Heart left ventricle (tissue), 16 donors: ENCODE measurements around the gene MORC2. TPM values are rescaled to one million over a fixed set of nuclear protein-coding genes. Genes with fewer than 3 reads are reported as not detected.

Source experiments
- ATAC-seq, 4 donors: fragments of 200-7000 bp; cut with Tn5 transposase; one replicate each; pipeline ENCODE4 v1.9.1; 2020 to 2022; ENCODE audit warnings: moderate library complexity in 4 of 4, mild to moderate bottlenecking in 3 of 4, moderate number of reproducible peaks in 1 of 4
- DNase-seq, 5 donors: peaks; one replicate each; pipeline ENCODE4 v3.0.0-alpha.2; 2020
- H3K27ac ChIP-seq, 12 donors: fragments of 200-600 bp; sonication (generic) in 4 of 12; one replicate each; pipeline versions ENCODE4 v1.5.0 to v1.8.0; 2016 to 2022; ENCODE audit warnings: mild to moderate bottlenecking in 2 of 12
- H3K27me3 ChIP-seq, 9 donors: fragments of 200-600 bp; sonication (generic) in 2 of 9; one replicate each; pipeline versions ENCODE4 v1.5.1 to v1.8.0; 2016 to 2022; ENCODE audit warnings: mild to moderate bottlenecking in 3 of 9
- H3K36me3 ChIP-seq, 9 donors: fragments of 200-600 bp; sonication (generic) in 2 of 9; one replicate each; pipeline versions ENCODE4 v1.5.0 to v1.8.0; 2018 to 2022; ENCODE audit warnings: mild to moderate bottlenecking in 2 of 9
- H3K4me1 ChIP-seq, 12 donors: fragments of 200-600 bp; sonication (generic) in 4 of 12; one replicate each; pipeline versions ENCODE4 v1.5.0 to v1.8.0; 2016 to 2022; ENCODE audit warnings: mild to moderate bottlenecking in 3 of 12
- H3K4me3 ChIP-seq, 12 donors: fragments of 200-600 bp; sonication (generic) in 4 of 12; one replicate each; pipeline versions ENCODE4 v1.5.0 to v1.8.0; 2017 to 2022; ENCODE audit warnings: mild to moderate bottlenecking in 9 of 12, moderate library complexity in 4 of 12
- H3K9me3 ChIP-seq, 12 donors: fragments of 200-600 bp; sonication (generic) in 4 of 12; one replicate each; pipeline versions ENCODE4 v1.5.0 to v1.8.0; 2016 to 2022; ENCODE audit warnings: mild to moderate bottlenecking in 1 of 12
- POLR2A ChIP-seq, 2 donors: fragments of 450-650 bp; IDR thresholded peaks; one replicate each; pipeline ENCODE4 v1.6.1; 2017; ENCODE audit warnings: antibody characterized with exemption in 2 of 2, mild to moderate bottlenecking in 2 of 2, moderate library complexity in 2 of 2
- WGBS, 4 donors: extraction: QIAGEN DNeasy Blood & Tissue Kit in 2 of 4; methylation state at CpG; one replicate each; pipeline versions ENCODE4 v1.1.5 to v1.1.7; 2013 to 2018; 5-methylcytosine and 5-hydroxymethylcytosine counted together
- intact Hi-C, 10 donors: fragments of 100-400 bp; cut with DNase I; formaldehyde crosslinking; loops; one replicate each; pipeline versions ENCODE4 v1.11.1 to v1.14.2; 2022
- polyA plus RNA-seq, 2 donors: library from polyadenylated mRNA; stranded (reverse); fragments of 200-250 nt; gene quantifications; one replicate each; pipeline ENCODE4 v1.2.3, GENCODE V29; 2013
- total RNA-seq, 9 donors: library from RNA; depleted of rRNA in 2 of 9; stranded (reverse); fragments of >200 nt in 2 of 9; fragmentation: NEBNext Ultra II Directional in 3 of 9; extraction: Animal tissue kit (Norgen Biotek cat#: 25700) in 3 of 9; gene quantifications; one replicate each; pipeline versions ENCODE4 v1.1.0 to v1.2.4, GENCODE V29; 2016 to 2023
- TF ChIP-seq, protein P1 (sequence below), 12 donors: fragments of 200-600 bp; sonication (generic) in 4 of 12; IDR thresholded peaks; one replicate each; pipeline versions ENCODE4 v1.5.0 to v1.8.0; 2018 to 2022; ENCODE audit warnings: antibody characterized with exemption in 12 of 12, mild to moderate bottlenecking in 5 of 12
- donor health status: ischemic (EF 13 %, LVEDD 7.1; RV severe dilation, severe dysfunction).
- donor health status: healthy with polysubstance abuse.
- donor health status: DM: no; HTN: yes; CAD: no.
- donor health status: DM: no; HTN: no; CAD: no.
- donor health status: ischemic (EF 25% LVEDD 6.9; RV normal size, moderate dysfunction).
- donor health status: ischemic (EF 25% LVEDD 5.7; RV mildly dilated, moderate dysfunction).
- donor health status: healthy.
- donor health status: DM: yes; HTN: yes; CAD: no.
- donor health status: ischemic (EF 35%, LVEDD 5.7; RV mildly dilated, moderate dysfunction).
- donor health status: nonischemic (EF 11% LVEDD 7.7; RV severe dilation, severe dysfunction).
- donor health status: DM: yes; HTN: yes; CAD: no.
- donor health status: PGD.
- donor health status: ischemic (EF 29% LVEDD 5.4; RV normal size, mild dysfunction).
- donor health status: nonischemic (EF 23%, LVEDD 6.1; RV moderate dilation, normal function).

MORC2 gene
- total and polyA plus RNA-seq, 11 donors: 12.0 to 24.4 (median 17.8) TPM

DNA sequence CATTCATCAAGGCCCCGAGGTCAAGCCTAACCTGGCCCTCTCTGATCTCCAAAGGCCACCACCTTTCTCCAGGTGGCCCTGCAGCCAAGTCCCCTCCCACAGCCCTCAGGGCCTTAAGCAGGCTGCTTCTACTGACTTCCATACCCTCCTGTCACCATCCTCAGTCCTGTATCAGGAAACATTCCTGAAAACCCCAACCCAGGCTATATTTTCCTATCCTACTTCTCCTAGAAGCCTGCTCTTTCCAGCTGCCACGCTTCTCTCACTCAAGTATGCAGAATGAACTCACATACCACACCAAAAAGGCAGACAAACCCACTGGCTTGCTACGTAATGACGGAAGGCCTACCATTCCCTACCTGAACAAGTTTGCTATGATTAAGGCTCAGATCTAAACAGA is 23.6 kb downstream of the MORC2 start:
- DNase-seq (no peak), ATAC-seq (no peak)
- H3K9me3 ChIP-seq: no peaks in the 10 kb centered on the region
- H3K36me3 ChIP-seq: peaks cover 0 to 100% (median 82%) of the 10 kb centered on the region in 9 donors
- no peaks in the 10 kb centered on the region for H3K27me3 ChIP-seq
- intact Hi-C loops: loop anchor here in 9 of 10 donors (5.0 to 10.0 kb wide), 7 partner anchors 92 to 290 kb away; partner anchors contain the start of gene SELENOM (in 1 of the 9)
- peaks cover 0 to 39% (median 24%) of the 10 kb centered on the region in 12 donors for H3K4me1 ChIP-seq
- TF ChIP-seq POLR2A (IDR thresholded peaks at IDR 0.05): no peak
- TF ChIP-seq, protein P1, sequence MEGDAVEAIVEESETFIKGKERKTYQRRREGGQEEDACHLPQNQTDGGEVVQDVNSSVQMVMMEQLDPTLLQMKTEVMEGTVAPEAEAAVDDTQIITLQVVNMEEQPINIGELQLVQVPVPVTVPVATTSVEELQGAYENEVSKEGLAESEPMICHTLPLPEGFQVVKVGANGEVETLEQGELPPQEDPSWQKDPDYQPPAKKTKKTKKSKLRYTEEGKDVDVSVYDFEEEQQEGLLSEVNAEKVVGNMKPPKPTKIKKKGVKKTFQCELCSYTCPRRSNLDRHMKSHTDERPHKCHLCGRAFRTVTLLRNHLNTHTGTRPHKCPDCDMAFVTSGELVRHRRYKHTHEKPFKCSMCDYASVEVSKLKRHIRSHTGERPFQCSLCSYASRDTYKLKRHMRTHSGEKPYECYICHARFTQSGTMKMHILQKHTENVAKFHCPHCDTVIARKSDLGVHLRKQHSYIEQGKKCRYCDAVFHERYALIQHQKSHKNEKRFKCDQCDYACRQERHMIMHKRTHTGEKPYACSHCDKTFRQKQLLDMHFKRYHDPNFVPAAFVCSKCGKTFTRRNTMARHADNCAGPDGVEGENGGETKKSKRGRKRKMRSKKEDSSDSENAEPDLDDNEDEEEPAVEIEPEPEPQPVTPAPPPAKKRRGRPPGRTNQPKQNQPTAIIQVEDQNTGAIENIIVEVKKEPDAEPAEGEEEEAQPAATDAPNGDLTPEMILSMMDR (IDR thresholded peaks at IDR 0.05): no peak
- H3K27ac ChIP-seq: no peak overlapping the region
- no peak overlapping the region for H3K4me3 ChIP-seq
- WGBS, 4 donors: 95 to 100% (median 97%) methylated on average over 4 of the region's 4 CpGs

DNA sequence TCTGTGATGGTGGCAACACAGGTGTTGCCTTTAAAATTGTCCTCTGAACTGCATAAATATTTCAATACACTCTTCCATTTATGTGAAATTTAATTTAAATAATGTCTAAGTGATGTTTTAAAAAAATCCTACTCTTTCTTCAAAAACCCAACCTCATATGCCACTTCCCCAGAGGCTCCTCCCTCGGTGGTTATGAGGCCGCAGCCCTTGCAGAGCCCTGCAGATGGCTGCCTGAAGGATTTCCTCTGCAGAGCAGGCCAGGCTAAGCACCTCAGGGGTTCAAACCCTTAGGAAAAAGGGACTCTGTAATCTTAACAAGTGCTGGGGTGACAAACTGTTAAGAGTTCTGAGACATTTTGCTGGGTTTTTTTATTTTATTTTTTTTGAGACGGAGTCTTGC is 25.2 kb downstream of the MORC2 start:
- H3K27ac ChIP-seq: no peak overlapping the region
- peaks cover 0 to 37% (median 20%) of the 10 kb centered on the region in 12 donors for H3K4me1 ChIP-seq
- TF ChIP-seq, protein P1 (IDR thresholded peaks at IDR 0.05): no peak
- no peak for TF ChIP-seq POLR2A (IDR thresholded peaks at IDR 0.05)
- 65 to 76% (median 71%) methylated on average over 3 of the region's 3 CpGs for WGBS, 4 donors
- ATAC-seq: no peak
- intact Hi-C loops: loop anchor here in 5 of 10 donors (10.0 kb wide), 2 partner anchors 281 to 291 kb away; no protein-coding TSS in a partner anchor
- peaks cover 0 to 100% (median 82%) of the 10 kb centered on the region in 9 donors for H3K36me3 ChIP-seq
- H3K4me3 ChIP-seq: no peak overlapping the region
- no peak for DNase-seq
- no peaks in the 10 kb centered on the region for H3K9me3 ChIP-seq
- no peaks in the 10 kb centered on the region for H3K27me3 ChIP-seq

DNA sequence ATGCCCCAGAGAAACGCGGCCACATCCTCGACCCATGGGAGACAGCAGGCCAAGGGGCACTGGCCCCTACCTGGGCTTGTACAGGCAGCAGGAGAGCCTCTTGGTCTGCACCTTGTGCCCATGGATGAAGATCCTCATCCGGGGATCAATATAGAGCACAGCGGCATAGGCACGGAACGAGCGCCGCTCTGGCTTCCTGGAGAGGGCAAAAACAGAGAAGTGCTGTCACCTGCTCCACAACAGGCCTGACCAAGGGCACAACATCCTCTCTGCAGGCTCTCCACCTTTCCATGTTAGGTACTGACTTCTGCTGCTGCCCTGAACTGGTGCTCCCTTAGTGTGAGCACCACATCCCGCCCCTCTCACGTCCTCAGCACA is 27.2 kb downstream of the MORC2 start:
- Histone ChIP-seq H3K4me3 (no peak overlapping the region), H3K4me1 (peaks cover 0 to 19% (median 1%) of the 10 kb centered on the region in 12 donors), H3K27ac (peak overlapping the region in 1 of 12 donors; percentile 69), H3K9me3 (no peaks in the 10 kb centered on the region), H3K36me3 (peaks cover 0 to 100% (median 99%) of the 10 kb centered on the region in 9 donors), H3K27me3 (no peaks in the 10 kb centered on the region)
- no peak for ATAC-seq
- WGBS, 4 donors: 90 to 96% (median 94%) methylated on average over 11 of the region's 11 CpGs
- intact Hi-C loops: loop anchor here in 5 of 10 donors (10.0 kb wide), 2 partner anchors 283 to 293 kb away; no protein-coding TSS in a partner anchor
- DNase-seq: no peak
- TF ChIP-seq POLR2A (IDR thresholded peaks at IDR 0.05): no peak
- TF ChIP-seq, protein P1 (IDR thresholded peaks at IDR 0.05): no peak

DNA sequence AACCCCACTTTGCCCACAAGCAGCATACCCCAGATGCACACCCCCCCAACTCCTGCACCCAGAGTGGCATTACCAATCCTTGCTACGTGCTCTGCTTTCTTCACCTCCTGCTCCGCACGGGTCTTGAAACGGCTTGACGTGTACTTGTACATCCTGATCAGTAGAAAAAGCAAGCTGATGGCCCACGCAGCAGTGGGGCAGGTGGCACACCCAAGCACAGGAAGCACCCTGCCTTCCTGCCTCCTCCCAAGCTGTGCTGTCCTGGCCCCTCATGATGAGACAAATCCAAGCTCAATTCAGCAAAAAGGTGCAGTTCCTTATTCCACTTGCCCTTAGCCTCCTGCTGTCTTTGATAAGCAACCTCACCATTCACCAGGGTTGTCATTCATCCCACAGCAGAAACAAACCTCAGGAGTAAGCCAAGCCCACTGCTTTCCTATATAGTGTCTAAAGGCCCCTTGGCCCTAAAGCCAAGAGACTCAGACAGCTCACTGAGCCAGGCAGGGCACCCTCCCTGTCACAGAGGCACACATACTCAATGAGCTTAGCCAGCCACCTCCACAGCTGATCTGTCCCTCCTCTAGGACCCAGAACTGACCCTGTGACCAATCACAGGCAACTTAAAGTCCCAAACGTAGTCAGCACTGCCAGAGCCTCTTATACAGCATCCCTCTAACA is 27.8 kb downstream of the MORC2 start:
- H3K36me3 ChIP-seq: peaks cover 0 to 100% (median 100%) of the 10 kb centered on the region in 9 donors
- DNase-seq (no peak), ATAC-seq (no peak)
- no peaks in the 10 kb centered on the region for H3K27me3 ChIP-seq
- H3K4me1 ChIP-seq: peaks cover 0 to 15% (median 0%) of the 10 kb centered on the region in 12 donors
- intact Hi-C loops: loop anchor here in 5 of 10 donors (10.0 kb wide), 2 partner anchors 284 to 294 kb away; no protein-coding TSS in a partner anchor
- TF ChIP-seq, protein P1 (IDR thresholded peaks at IDR 0.05): no peak
- no peak for TF ChIP-seq POLR2A (IDR thresholded peaks at IDR 0.05)
- peak overlapping the region in 1 of 12 donors; percentile 69 for H3K27ac ChIP-seq
- WGBS, 4 donors: 72 to 79% (median 75%) methylated on average over 7 of the region's 7 CpGs
- peak overlapping the region in 1 of 12 donors; percentile 3 for H3K4me3 ChIP-seq
- no peaks in the 10 kb centered on the region for H3K9me3 ChIP-seq
